ENCODE results near the gene B9D1. TPM values are rescaled to one million over a fixed set of nuclear protein-coding genes. Genes with fewer than 3 reads are reported as not detected.

Gene B9D1
- total and polyA plus RNA-seq, 9 of the 15 experiments (the other 6 are each of a cell fraction or from before 2014, with no cell fraction given), result 8.9 to 28.0 (median 17.9) TPM

GRCh38 chr17:19409066-19409465 lies 46.5 kb upstream of the B9D1 start:
- no peak overlapping the region for H3K4me3 ChIP-seq
- FAIRE-seq (no peak), ATAC-seq (no peak), DNase-seq (ENCODE audit: extremely low read depth in 1 of 4, low spot score in 3 of 4) (no peak)
- H3K9me3 ChIP-seq (replicated peaks; ENCODE audit: control insufficient read depth, insufficient read depth, low read depth, low read length), result no peaks in the 10 kb centered on the region
- TF ChIP-seq, protein P1, sequence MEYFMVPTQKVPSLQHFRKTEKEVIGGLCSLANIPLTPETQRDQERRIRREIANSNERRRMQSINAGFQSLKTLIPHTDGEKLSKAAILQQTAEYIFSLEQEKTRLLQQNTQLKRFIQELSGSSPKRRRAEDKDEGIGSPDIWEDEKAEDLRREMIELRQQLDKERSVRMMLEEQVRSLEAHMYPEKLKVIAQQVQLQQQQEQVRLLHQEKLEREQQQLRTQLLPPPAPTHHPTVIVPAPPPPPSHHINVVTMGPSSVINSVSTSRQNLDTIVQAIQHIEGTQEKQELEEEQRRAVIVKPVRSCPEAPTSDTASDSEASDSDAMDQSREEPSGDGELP (CRISPR knock-in tag; IDR thresholded peaks at IDR 0.05; ENCODE audit: borderline replicate concordance), result no peak
- TF ChIP-seq GABPB2 (CRISPR knock-in tag; conservative IDR thresholded peaks at IDR 0.05) (no peak), CBX1 (IDR thresholded peaks at IDR 0.05; ENCODE audit: low read depth) (no peak), JUND (IDR thresholded peaks at IDR 0.05; ENCODE audit: borderline replicate concordance, low read depth, low read length) (no peak), JUND (tag; IDR thresholded peaks at IDR 0.05; ENCODE audit: borderline replicate concordance, low read depth, low read length) (no peak), GTF2F1 (IDR thresholded peaks at IDR 0.05; ENCODE audit: low read depth, low read length) (no peak), IRF2 (CRISPR knock-in tag; IDR thresholded peaks at IDR 0.05) (no peak), NELFE (IDR thresholded peaks at IDR 0.05; ENCODE audit: insufficient read depth, insufficient read length) (no peak), CREB1 (IDR thresholded peaks at IDR 0.05) (no peak), CREB1 (CRISPR knock-in tag; IDR thresholded peaks at IDR 0.05) (no peak), PPARD (CRISPR knock-in tag; IDR thresholded peaks at IDR 0.05) (no peak), MCM3 (IDR thresholded peaks at IDR 0.05) (no peak), ZNF561 (CRISPR knock-in tag; conservative IDR thresholded peaks at IDR 0.05) (no peak), SREBF2 (CRISPR knock-in tag; IDR thresholded peaks at IDR 0.05) (no peak)
- TF ChIP-seq, protein P2, sequence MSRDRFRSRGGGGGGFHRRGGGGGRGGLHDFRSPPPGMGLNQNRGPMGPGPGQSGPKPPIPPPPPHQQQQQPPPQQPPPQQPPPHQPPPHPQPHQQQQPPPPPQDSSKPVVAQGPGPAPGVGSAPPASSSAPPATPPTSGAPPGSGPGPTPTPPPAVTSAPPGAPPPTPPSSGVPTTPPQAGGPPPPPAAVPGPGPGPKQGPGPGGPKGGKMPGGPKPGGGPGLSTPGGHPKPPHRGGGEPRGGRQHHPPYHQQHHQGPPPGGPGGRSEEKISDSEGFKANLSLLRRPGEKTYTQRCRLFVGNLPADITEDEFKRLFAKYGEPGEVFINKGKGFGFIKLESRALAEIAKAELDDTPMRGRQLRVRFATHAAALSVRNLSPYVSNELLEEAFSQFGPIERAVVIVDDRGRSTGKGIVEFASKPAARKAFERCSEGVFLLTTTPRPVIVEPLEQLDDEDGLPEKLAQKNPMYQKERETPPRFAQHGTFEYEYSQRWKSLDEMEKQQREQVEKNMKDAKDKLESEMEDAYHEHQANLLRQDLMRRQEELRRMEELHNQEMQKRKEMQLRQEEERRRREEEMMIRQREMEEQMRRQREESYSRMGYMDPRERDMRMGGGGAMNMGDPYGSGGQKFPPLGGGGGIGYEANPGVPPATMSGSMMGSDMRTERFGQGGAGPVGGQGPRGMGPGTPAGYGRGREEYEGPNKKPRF (IDR thresholded peaks at IDR 0.05; ENCODE audit: low read depth, low read length), result no peak
- TF ChIP-seq, protein P3, sequence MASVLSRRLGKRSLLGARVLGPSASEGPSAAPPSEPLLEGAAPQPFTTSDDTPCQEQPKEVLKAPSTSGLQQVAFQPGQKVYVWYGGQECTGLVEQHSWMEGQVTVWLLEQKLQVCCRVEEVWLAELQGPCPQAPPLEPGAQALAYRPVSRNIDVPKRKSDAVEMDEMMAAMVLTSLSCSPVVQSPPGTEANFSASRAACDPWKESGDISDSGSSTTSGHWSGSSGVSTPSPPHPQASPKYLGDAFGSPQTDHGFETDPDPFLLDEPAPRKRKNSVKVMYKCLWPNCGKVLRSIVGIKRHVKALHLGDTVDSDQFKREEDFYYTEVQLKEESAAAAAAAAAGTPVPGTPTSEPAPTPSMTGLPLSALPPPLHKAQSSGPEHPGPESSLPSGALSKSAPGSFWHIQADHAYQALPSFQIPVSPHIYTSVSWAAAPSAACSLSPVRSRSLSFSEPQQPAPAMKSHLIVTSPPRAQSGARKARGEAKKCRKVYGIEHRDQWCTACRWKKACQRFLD (CRISPR knock-in tag; IDR thresholded peaks at IDR 0.05), result no peak
- no peak overlapping the region for H3K9ac ChIP-seq (ENCODE audit: insufficient read depth in 1 of 2, low read depth in 2 of 2, low read length in 2 of 2)
- in situ Hi-C loops (cut with MboI) (no loop called here), intact Hi-C loops (cut with micrococcal nuclease) (no loop called here)
- no peak overlapping the region for H3K4me2 ChIP-seq (ENCODE audit: insufficient read depth, low read length)
- H3K36me3 ChIP-seq (ENCODE audit: control insufficient read depth, insufficient read depth, low read length), result no peaks in the 10 kb centered on the region
- ChIA-PET POLR2A (interaction anchor here (1.7 kb wide), 1 partner anchor 11 kb away, joined by 4 read pairs; no protein-coding TSS in a partner anchor), CTCF (ENCODE audit: low intra/inter-chr PET ratio) (no interaction called here)
- no peaks in the 10 kb centered on the region; a peak in 1 of 5 replicates for H3K4me1 ChIP-seq (replicated peaks in 1 of 2; ENCODE audit: control insufficient read depth in 2 of 2, insufficient read depth in 2 of 2, low read length in 2 of 2)
- H3K27ac ChIP-seq (ENCODE audit: extremely low read depth, low read depth, low read length), result no peak overlapping the region
- 0% methylated on average over 3 of the region's 3 CpGs for WGBS (ENCODE audit: insufficient coverage, low coverage, missing lambda C conversion rate)
- BruUV-seq (replicated peaks), result no TSS peak
- H3K79me2 ChIP-seq (ENCODE audit: control insufficient read depth, insufficient read depth, low read length), result no peaks in the 10 kb centered on the region
- no peaks in the 10 kb centered on the region for H3K9me1 ChIP-seq (ENCODE audit: control insufficient read depth, insufficient read depth, low read length)
- H4K20me1 ChIP-seq (replicated peaks; ENCODE audit: control insufficient read depth, insufficient read depth, low read length), result no peaks in the 10 kb centered on the region
- H3K27me3 ChIP-seq (ENCODE audit: control insufficient read depth in 2 of 2, insufficient read depth in 2 of 2, low read length in 2 of 2), result peaks cover 4 to 42% of the 10 kb centered on the region in 2 experiments
- H2AFZ ChIP-seq (ENCODE audit: low read depth, low read length), result no peak overlapping the region

Data from K562 (cell line).